GOT3 (cell line): ENCODE data around the gene LRRC74B.
"Not testable (repeated sequence)": the region's sequence is repeated elsewhere in the genome, so short reads cannot be mapped to it uniquely, and the experiment has no call there.

Source experiments
- DNase-seq: peaks from one replicate; lab custom pipeline; 2025; ENCODE audit warnings: mixed read lengths; lab: John Stamatoyannopoulos, UW

The LRRC74B gene

GRCh38 chr22:21076912-21077625 is 31.3 kb downstream of the LRRC74B start:
- no peak for DNase-seq

GRCh38 chr22:21077884-21078508 is 32.2 kb downstream of the LRRC74B start:
- DNase-seq = no peak

- no peak for DNase-seq
Measured at GRCh38 chr22:21078916-21079315, 33.2 kb downstream of the LRRC74B start.

GRCh38 chr22:21079493-21079892 is 33.7 kb downstream of the LRRC74B start:
- no peak for DNase-seq

GRCh38 chr22:21080435-21081137 is 34.8 kb downstream of the LRRC74B start:
- DNase-seq = no peak

- no peak for DNase-seq
Measured at GRCh38 chr22:21082248-21082647, 36.5 kb downstream of the LRRC74B start.

- DNase-seq = no peak
Measured at GRCh38 chr22:21087119-21087518, 41.4 kb downstream of the LRRC74B start.

- DNase-seq = not testable (repeated sequence)
Measured at GRCh38 chr22:21087926-21088325, 42.2 kb downstream of the LRRC74B start.

GRCh38 chr22:21091220-21091619 is 45.5 kb downstream of the LRRC74B start:
- DNase-seq = not testable (repeated sequence)

- DNase-seq = no peak
Measured at GRCh38 chr22:21092797-21093554, 47.2 kb downstream of the LRRC74B start.

- not testable (repeated sequence) for DNase-seq
Measured at GRCh38 chr22:21093555-21094137, 47.9 kb downstream of the LRRC74B start.

- no peak for DNase-seq
Measured at GRCh38 chr22:21094911-21095772, 49.4 kb downstream of the LRRC74B start.

- no peak for DNase-seq
Measured at GRCh38 chr22:21095773-21096107, 50.0 kb downstream of the LRRC74B start.

GRCh38 chr22:21096878-21097277 is 51.1 kb downstream of the LRRC74B start:
- DNase-seq = not testable (repeated sequence)

GRCh38 chr22:21098099-21098671 is 52.4 kb downstream of the LRRC74B start:
- DNase-seq = no peak

GRCh38 chr22:21099578-21099977 is 53.8 kb downstream of the LRRC74B start:
- DNase-seq = no peak

GRCh38 chr22:21100149-21101032 is 54.6 kb downstream of the LRRC74B start:
- no peak for DNase-seq

GRCh38 chr22:21101877-21102638 is 56.3 kb downstream of the LRRC74B start:
- no peak for DNase-seq
